ENCODE data around the gene MAP3K5.

DNA sequence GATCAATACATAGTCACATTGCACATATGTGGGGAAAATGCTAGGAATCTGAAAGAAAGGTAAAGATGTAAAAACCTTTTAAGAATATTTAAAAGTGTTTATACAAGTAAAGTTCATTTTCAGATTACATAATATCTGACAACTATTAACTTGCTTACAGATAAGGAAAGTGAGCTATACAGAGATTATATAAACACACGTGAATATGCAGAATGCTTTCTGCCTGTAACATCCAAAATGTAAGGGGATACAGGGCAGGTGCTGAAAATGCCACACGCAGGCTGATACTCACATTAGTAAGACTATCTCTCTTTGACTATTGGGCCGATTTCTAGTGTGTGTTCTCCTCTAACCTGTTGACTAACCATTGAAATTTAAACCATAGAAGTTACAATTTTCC, 224.1 kb downstream of the MAP3K5 start:
- TF ChIP-seq, protein P1, sequence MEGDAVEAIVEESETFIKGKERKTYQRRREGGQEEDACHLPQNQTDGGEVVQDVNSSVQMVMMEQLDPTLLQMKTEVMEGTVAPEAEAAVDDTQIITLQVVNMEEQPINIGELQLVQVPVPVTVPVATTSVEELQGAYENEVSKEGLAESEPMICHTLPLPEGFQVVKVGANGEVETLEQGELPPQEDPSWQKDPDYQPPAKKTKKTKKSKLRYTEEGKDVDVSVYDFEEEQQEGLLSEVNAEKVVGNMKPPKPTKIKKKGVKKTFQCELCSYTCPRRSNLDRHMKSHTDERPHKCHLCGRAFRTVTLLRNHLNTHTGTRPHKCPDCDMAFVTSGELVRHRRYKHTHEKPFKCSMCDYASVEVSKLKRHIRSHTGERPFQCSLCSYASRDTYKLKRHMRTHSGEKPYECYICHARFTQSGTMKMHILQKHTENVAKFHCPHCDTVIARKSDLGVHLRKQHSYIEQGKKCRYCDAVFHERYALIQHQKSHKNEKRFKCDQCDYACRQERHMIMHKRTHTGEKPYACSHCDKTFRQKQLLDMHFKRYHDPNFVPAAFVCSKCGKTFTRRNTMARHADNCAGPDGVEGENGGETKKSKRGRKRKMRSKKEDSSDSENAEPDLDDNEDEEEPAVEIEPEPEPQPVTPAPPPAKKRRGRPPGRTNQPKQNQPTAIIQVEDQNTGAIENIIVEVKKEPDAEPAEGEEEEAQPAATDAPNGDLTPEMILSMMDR (IDR thresholded peaks at IDR 0.05; ENCODE audit: insufficient read depth, low read length, poor library complexity, severe bottlenecking) = no peak
- TF ChIP-seq EZH2phosphoT487 (conservative IDR thresholded peaks at IDR 0.05; ENCODE audit: low read length) = no peak
